Fibroblast of lung (primary cell): ENCODE results near the gene METTL8. TPM values are rescaled to one million over a fixed set of nuclear protein-coding genes. Genes with fewer than 3 reads are reported as not detected.

Source experiments
- DNase-seq, 2 donors: peaks; one replicate each; pipeline versions ENCODE4 v3.0.0 to v3.0.0-alpha.2; 2010; ENCODE audit warnings: low read depth in 2 of 2
- H2AFZ ChIP-seq: 2 replicates; pipeline ENCODE4 v1.5.1; 2012; ENCODE audit warnings: low read length, control low read depth, inconsistent platforms
- H3K27ac ChIP-seq: 2 replicates; pipeline ENCODE4 v1.5.1; 2011; ENCODE audit warnings: low read length, control low read depth; ENCODE audit not compliant: insufficient read depth
- H3K27me3 ChIP-seq: 2 replicates; pipeline ENCODE4 v1.5.1; 2011; ENCODE audit warnings: mild to moderate bottlenecking, low read length; ENCODE audit not compliant: control insufficient read depth, insufficient read depth
- H3K36me3 ChIP-seq: 2 replicates; pipeline ENCODE4 v1.5.1; 2011; ENCODE audit warnings: low read length; ENCODE audit not compliant: control insufficient read depth, insufficient read depth
- H3K4me1 ChIP-seq: 2 replicates; pipeline ENCODE4 v1.5.1; 2011; ENCODE audit warnings: low read length; ENCODE audit not compliant: control insufficient read depth, insufficient read depth; ENCODE audit errors: extremely low read depth
- H3K4me2 ChIP-seq: 2 replicates; pipeline ENCODE4 v1.5.1; 2011; ENCODE audit warnings: low read length, control low read depth; ENCODE audit not compliant: insufficient read depth; ENCODE audit errors: extremely low read depth
- H3K4me3 ChIP-seq, 4 experiments: fragments of 200-600 bp in 1 of 4; sonication (generic) in 1 of 4; replicated peaks in 1 of 4; 2 replicates each; pipeline ENCODE4 v1.5.1; 2011 to 2016; ENCODE audit warnings: low read length in 4 of 4, low read depth in 3 of 4, mild to moderate bottlenecking in 3 of 4, control low read depth in 2 of 4, inconsistent platforms in 1 of 4, mixed read lengths in 1 of 4; ENCODE audit not compliant: insufficient read depth in 1 of 4; ENCODE audit errors: control extremely low read depth in 1 of 4
- H3K79me2 ChIP-seq: 2 replicates; pipeline ENCODE4 v1.5.1; 2012; ENCODE audit warnings: mild to moderate bottlenecking, low read length, inconsistent platforms; ENCODE audit not compliant: control insufficient read depth, insufficient read depth
- H3K9ac ChIP-seq: 2 replicates; pipeline ENCODE4 v1.5.1; 2011; ENCODE audit warnings: mild to moderate bottlenecking, low read length, control low read depth; ENCODE audit not compliant: insufficient read depth
- H3K9me3 ChIP-seq: 2 replicates; pipeline ENCODE4 v1.5.1; 2012; ENCODE audit warnings: low read depth, low read length; ENCODE audit not compliant: control insufficient read depth, insufficient read depth
- H4K20me1 ChIP-seq: 2 replicates; pipeline ENCODE4 v1.5.1; 2011; ENCODE audit warnings: low read length; ENCODE audit not compliant: control insufficient read depth, insufficient read depth; ENCODE audit errors: extremely low read depth
- EZH2 ChIP-seq: IDR thresholded peaks from 2 replicates; pipeline ENCODE4 v1.5.1; 2012; ENCODE audit warnings: low read length, control low read depth, mild to moderate bottlenecking; ENCODE audit errors: missing control alignments
- polyA plus RNA-seq, 2 donors: library from polyadenylated mRNA; depleted of rRNA in 1 of 2; stranded (reverse) in 1 of 2; unstranded in 1 of 2; fragments of >200 nt; gene quantifications; 2 replicates each; pipeline ENCODE4 v1.2.1, GENCODE V29; 2011 to 2012; ENCODE audit warnings: missing spikeins in 1 of 2
- total RNA-seq: library from RNA; depleted of rRNA; stranded (reverse); fragments of >200 nt; gene quantifications from 2 replicates; pipeline ENCODE4 v1.2.1, GENCODE V29; 2014
- TF ChIP-seq, protein P1 (sequence below), 2 donors: IDR thresholded peaks in 1 of 2; conservative IDR thresholded peaks in 1 of 2; 1 replicate in 1 of 2; 2 replicates in 1 of 2; pipeline ENCODE4 v1.5.1; 2011 to 2012; ENCODE audit warnings: low read length in 2 of 2, control low read depth in 1 of 2, inconsistent platforms in 1 of 2, low read depth in 1 of 2, mild to moderate bottlenecking in 1 of 2

Gene METTL8
- total and polyA plus RNA-seq, 2 donors (not counting 1 experiment from before 2014, with no cell fraction given): 16.7 to 22.4 TPM

DNA sequence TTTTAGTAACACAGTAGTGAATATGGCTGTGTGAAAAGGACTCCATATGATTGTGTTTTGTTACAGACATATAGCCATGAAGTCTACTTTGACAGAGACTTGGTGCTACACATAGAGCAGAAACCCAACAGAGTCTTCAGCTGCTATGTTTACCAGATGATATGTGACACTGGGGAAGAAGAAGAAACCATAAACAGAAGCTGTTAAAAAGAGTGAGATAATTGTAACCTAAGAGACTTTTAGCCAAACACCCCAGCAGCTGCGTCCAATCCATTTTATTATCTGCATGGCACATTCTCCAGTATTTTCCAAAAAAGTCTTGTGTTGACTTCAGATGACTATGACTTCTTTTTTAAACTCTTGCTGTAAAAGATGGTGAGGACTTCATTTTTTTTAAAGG is 47.1 kb upstream of the METTL8 start:
- H4K20me1 ChIP-seq: no peaks in the 10 kb centered on the region
- no peak overlapping the region for H3K9ac ChIP-seq
- H3K4me3 ChIP-seq: no peak overlapping the region
- H3K79me2 ChIP-seq: no peaks in the 10 kb centered on the region
- no peak overlapping the region for H3K27ac ChIP-seq
- TF ChIP-seq, protein P1, sequence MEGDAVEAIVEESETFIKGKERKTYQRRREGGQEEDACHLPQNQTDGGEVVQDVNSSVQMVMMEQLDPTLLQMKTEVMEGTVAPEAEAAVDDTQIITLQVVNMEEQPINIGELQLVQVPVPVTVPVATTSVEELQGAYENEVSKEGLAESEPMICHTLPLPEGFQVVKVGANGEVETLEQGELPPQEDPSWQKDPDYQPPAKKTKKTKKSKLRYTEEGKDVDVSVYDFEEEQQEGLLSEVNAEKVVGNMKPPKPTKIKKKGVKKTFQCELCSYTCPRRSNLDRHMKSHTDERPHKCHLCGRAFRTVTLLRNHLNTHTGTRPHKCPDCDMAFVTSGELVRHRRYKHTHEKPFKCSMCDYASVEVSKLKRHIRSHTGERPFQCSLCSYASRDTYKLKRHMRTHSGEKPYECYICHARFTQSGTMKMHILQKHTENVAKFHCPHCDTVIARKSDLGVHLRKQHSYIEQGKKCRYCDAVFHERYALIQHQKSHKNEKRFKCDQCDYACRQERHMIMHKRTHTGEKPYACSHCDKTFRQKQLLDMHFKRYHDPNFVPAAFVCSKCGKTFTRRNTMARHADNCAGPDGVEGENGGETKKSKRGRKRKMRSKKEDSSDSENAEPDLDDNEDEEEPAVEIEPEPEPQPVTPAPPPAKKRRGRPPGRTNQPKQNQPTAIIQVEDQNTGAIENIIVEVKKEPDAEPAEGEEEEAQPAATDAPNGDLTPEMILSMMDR (conservative IDR thresholded peaks at IDR 0.05 in 1 of 2, IDR thresholded peaks at IDR 0.05 in 1 of 2; ENCODE audit: low read depth in 1 of 2, low read length in 2 of 2): no peak
- no peak for TF ChIP-seq EZH2
- H3K27me3 ChIP-seq: no peaks in the 10 kb centered on the region
- no peaks in the 10 kb centered on the region for H3K36me3 ChIP-seq
- H3K4me2 ChIP-seq: no peak overlapping the region
- no peak overlapping the region for H2AFZ ChIP-seq
- H3K9me3 ChIP-seq: no peaks in the 10 kb centered on the region
- DNase-seq: no peak
- no peaks in the 10 kb centered on the region for H3K4me1 ChIP-seq

DNA sequence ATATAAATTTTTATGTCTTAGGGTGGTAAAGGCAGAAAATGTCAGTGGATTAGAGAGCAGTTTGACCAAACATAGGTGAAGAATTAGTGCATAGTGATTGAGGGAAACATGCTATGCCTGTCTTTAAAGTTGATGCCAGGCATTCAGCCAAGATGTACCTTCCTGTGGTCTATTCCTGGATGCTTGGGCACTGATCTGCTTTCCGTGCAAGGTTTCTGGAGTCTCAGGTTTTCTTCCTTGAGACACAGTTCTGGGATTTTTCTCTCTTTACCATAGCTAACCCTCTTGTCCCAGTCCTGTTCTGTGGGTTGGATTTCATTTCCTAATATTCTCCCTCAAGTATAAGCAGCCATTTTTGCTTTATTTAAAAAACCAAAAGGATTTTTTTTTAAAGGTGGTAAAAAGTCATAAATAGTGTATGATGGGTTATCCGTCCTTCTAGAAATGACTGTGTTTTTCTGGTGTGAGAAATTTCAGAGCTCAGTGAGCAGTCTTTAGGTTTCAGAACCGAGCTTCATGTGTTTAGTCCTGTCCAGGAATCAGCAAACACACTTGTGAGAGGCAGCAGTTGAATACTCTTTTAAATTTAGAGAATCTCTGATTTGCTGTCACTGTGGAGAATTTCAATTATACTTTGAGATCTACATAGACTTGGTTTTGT is 45.5 kb upstream of the METTL8 start:
- no peaks in the 10 kb centered on the region for H3K9me3 ChIP-seq
- no peaks in the 10 kb centered on the region for H3K36me3 ChIP-seq
- H3K27ac ChIP-seq: no peak overlapping the region
- H3K9ac ChIP-seq: no peak overlapping the region
- no peaks in the 10 kb centered on the region for H4K20me1 ChIP-seq
- no peaks in the 10 kb centered on the region for H3K79me2 ChIP-seq
- H3K4me2 ChIP-seq: no peak overlapping the region
- H3K4me1 ChIP-seq: no peaks in the 10 kb centered on the region
- H2AFZ ChIP-seq: no peak overlapping the region
- TF ChIP-seq, protein P1 (conservative IDR thresholded peaks at IDR 0.05 in 1 of 2, IDR thresholded peaks at IDR 0.05 in 1 of 2; ENCODE audit: low read depth in 1 of 2, low read length in 2 of 2): no peak
- TF ChIP-seq EZH2: no peak
- no peak overlapping the region for H3K4me3 ChIP-seq
- H3K27me3 ChIP-seq: no peaks in the 10 kb centered on the region
- DNase-seq: peak in 1 of 2 donors; percentile 57

DNA sequence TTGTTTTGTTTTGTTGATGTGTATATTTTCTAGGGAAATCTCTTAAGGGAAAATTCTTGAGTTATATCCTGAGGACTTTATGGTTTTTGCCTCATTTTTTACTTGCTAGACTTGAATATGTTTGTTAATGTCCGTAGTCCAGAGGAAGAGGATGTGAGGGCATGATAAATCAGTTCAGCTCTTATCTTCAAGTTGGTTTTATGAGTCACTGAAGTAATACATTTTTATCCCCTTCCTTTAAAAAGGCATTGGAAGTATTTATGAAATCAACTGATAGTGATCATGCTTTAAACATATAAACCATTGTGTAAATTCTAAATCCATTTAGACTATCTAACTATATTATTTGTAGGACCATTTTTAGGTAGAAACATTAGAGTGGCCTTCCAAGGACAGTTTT is 44.6 kb upstream of the METTL8 start:
- Histone ChIP-seq H3K9me3 (no peaks in the 10 kb centered on the region), H2AFZ (no peak overlapping the region), H3K4me2 (no peak overlapping the region), H3K27me3 (no peaks in the 10 kb centered on the region), H3K79me2 (no peaks in the 10 kb centered on the region), H3K27ac (no peak overlapping the region), H4K20me1 (no peaks in the 10 kb centered on the region), H3K9ac (no peak overlapping the region), H3K4me1 (no peaks in the 10 kb centered on the region), H3K4me3 (no peak overlapping the region), H3K36me3 (no peaks in the 10 kb centered on the region)
- peak in 1 of 2 donors; percentile 76 for DNase-seq
- TF ChIP-seq EZH2: no peak
- TF ChIP-seq, protein P1 (conservative IDR thresholded peaks at IDR 0.05 in 1 of 2, IDR thresholded peaks at IDR 0.05 in 1 of 2; ENCODE audit: low read depth in 1 of 2, low read length in 2 of 2): no peak
